GM19099 (cell line): ENCODE measurements around the gene TEX2.

Experiments
- POLR2A ChIP-seq: IDR thresholded peaks from 3 replicates; pipeline ENCODE4 v1.6.1; 2011; ENCODE audit warnings: low read depth; ENCODE audit not compliant: insufficient read length; ENCODE audit errors: extremely low read depth

The TEX2 gene

DNA sequence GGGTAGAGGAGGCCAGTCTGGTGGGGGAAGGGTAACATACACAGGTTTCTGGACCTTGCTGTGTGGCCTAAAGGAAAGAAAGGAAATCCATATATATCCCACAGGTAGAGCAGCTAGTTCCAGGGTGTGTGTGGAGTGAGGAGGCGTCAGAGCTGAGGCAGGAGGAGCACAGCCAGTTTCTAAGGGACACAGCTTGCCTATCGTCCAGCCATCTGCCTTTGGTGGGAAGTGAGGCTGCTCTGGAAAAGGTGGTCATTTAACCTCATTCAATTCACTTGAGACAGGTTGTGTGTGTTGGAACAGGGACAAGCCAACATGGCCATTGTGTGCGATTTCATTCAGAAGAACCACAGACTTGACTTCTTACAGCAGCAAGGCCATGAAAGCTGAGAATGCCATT, 96.2 kb downstream of the TEX2 start:
- no peak for TF ChIP-seq POLR2A

DNA sequence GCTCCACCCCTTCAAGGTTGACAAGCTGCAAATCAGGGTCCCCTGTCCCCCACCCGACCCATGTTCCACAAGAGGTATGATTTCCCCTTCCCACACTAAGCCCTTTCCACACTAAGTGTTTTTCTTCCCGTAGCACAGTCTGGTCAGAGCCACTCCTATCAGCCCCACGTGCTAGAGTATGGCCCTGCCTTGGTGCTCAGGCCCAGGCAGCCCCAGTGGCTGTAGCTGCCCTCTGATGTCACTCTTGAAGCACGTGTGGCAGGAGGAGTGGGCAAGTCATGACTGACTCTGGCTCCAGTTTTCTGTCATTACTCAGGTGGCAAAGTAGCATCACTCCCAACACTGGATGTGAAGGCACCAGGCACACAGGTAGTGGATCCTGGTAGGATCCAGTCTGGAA, 97.7 kb downstream of the TEX2 start:
- no peak for TF ChIP-seq POLR2A

DNA sequence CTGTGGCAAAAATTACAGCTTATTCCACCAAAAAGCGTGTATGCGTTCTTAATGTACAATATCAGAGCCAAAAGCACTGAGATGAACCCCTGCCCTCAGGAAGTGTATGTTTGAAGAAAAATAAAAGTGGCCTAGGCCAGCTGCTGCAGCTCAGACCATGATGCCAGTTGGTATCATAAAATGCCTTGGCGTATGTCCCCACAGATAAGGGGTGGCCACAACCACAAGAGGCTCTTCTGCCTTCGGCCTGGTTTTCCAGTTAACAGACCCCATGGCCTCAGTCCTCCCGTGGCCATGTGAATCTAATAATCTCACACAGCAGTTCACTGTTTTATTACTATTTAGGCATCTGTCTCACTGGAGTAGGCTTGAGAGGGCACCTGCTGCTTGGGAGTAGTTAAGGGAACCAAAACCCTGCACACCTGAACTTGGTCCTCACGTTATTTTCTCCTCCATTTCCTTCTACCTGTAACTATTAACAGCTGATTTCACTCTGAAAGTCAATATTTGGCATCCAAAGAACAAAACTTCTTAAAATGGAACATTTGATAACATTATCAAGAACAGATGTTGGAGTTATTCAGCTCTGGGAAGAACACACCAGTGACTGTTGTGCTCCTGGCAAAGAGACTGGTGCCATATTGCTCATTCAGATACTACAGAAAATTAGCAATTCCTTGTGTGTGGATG, 98.3 kb downstream of the TEX2 start:
- no peak for TF ChIP-seq POLR2A

DNA sequence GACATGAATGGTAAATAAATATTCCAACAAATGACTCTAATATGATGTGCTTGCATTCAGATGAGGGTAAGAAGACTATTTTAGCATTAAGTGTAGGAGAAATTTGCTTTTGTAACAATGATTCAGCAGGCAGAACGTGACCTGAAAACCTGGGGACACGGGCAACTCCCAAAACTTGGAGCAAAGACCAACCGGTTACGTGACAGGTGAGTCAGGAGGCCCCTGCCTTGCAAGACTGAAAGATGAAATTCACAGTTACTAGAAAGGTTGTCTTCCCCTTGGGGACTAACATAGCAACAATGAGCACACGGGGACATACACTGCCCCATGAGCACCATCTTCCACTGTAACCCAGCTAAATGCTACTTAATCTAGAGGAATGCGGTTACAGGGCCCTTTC, 99.6 kb downstream of the TEX2 start:
- TF ChIP-seq POLR2A, result no peak

DNA sequence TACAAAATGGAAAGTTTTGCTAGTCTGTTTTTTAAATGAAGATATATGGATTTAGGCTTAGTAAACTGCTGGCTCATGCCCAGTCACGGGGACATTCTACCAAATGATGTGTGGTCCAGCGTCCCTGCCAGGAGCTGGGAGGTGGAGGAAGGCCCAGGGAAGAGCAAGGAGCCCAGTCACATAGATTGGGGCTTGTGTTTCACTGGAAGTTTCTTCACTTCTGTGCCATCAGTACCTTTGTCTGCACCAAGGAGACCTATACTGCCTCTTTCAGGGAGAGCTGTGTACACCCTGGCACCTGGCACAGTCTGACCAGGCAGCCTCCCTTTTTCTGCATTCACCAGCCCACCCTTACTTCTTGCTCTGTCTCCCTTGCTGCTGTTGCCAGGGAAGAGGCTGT, 100.5 kb downstream of the TEX2 start:
- no peak for TF ChIP-seq POLR2A

DNA sequence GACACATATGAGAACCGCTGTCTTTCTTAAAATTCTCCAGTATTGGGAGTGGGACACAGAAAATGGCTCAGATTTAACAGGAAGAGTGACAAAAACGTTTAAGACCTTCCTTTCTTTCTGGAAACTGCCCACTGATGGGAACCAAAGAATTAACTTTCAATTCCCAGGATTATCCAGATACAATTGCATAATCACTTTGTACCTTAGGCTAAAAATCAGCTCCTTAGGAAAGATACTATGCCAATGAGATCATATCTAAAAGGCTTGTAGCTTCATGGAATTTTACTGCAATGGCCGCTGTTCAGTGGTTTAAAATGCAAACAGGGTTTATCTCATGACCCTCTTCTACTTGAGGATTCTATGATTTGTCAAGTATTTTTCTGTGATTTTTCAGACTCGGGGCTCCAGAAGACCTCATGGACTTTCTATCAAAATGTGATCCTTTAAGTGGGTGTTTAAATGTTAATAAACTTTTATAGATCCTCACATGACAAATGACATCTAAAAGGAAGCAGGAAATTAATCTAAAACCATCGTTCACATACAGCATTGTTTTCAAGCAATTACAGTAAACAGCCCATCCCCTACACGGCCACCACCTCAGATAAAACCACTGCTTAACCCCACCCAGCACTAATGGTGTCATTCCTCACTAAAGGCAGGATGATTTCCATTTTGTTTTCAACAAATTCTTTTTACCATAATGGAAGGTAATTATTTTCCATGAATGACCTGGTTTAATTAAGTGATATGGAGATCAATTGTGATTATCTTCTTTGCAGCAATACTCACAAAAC, 101.5 kb downstream of the TEX2 start:
- TF ChIP-seq POLR2A, result no peak

DNA sequence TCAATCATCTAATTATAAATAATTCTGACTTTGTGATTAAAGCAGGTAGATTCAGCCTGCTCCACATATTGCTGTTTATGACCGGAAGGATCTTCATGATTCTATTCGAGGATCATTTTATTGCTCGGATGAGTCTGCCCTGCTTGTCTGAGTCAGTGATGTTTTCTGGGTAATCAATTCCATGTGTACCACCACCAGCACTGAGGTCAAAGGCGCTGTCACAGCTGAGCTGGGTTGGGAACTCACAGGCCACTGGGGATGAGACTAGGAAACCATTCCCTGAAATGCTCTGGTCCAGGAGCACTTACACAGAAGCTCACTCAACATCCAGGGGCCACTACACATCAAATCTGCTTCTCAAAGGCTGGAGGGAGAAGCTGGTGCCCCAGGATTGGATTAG, 102.7 kb downstream of the TEX2 start:
- TF ChIP-seq POLR2A, result no peak

DNA sequence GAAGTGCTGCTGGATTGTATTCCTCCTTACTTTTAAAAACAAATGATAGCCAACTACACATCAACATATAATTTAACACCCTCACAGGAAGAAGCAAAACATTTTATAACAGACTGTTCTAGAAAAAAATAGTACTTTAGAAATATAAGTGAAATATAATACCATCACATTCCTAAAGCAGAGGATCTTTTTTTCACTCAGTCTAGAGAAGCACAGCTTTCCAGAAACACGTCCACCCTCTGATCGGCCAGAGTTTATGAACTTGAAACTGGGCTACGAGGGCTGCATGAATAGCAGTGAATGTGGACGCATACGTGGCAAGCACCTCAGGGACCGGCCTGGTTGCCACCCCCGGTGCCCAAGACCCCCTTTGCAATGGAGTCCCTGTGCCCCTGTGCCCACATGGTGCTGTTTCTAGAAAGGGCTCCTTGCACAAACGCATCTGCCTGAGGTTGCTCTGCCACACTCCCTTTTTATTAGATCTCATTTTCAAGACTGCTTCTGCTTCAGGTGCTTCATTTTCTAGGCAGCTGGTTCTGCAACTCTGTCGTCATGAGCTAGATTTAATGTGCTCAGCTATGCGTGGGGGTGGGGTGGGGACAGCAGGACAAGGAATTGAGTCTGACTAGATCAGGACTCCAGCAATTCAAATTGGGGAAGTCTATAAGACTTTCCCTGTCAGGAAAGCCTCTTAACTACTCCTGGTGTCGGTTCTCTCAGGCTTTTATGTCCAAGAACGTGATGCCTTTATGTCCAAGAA, 104.0 kb downstream of the TEX2 start:
- TF ChIP-seq POLR2A, result no peak

DNA sequence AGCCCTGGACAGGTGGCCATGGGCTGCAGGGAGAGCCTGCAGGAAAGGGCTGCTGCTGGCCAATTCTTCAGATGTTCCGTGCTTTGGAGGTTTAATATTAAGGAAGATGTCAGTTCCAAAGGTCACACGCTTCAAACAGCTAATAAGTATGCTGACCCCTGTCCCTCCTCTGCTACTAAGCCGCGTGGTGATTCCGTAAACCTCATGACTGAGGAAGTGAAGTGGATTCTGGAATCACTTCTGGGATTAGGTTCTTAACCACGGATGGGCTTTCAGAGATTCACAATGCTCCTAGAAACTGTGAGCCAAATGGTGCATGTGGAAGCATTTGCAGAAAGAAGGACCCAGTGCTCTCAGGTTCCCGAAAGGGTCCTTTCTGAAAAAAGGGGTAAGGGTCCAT, 104.7 kb downstream of the TEX2 start:
- TF ChIP-seq POLR2A, result no peak

DNA sequence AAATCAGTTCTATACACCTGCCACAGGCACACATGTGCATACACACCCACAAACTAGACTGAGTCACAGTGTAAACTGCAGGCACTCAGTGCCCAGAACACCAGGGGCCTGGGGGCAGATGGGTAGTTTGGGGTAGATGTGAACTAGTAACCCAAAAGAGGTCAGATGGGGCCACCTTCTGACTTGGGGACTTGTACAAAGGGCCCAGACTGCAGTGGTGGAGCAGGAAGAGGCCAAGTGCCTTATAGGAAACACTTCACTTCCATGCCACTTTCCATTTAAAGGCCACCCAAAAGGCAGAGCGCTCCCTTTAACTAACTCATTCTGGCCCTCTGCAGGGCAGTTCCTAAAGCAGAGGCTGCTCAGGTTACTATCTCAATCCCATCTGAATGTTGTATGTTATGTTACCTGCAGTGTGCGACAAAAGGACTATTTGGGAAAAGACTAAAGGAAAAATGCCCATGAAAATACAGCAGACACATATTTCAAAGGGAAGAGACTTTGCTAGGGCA, 105.3 kb downstream of the TEX2 start:
- no peak for TF ChIP-seq POLR2A

DNA sequence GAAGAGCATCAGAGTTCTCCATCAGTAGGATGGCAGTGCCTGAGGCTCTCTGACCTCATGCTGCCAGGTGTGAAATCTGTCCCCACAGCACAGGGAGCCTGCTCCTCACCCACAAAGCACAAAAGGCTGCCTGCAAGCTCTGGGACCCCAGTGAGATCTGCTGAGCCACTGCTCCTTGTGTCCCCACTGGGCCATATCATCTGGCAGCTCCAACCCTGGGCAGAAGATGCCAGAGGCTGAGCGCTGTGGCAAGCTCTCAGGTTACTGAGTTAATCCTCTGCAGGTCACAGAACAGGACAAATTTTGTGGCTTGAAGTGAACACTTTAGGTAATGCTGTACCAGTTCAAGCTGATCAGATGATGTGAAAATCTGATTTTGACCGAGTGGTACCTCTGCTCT, 106.4 kb downstream of the TEX2 start:
- no peak for TF ChIP-seq POLR2A

DNA sequence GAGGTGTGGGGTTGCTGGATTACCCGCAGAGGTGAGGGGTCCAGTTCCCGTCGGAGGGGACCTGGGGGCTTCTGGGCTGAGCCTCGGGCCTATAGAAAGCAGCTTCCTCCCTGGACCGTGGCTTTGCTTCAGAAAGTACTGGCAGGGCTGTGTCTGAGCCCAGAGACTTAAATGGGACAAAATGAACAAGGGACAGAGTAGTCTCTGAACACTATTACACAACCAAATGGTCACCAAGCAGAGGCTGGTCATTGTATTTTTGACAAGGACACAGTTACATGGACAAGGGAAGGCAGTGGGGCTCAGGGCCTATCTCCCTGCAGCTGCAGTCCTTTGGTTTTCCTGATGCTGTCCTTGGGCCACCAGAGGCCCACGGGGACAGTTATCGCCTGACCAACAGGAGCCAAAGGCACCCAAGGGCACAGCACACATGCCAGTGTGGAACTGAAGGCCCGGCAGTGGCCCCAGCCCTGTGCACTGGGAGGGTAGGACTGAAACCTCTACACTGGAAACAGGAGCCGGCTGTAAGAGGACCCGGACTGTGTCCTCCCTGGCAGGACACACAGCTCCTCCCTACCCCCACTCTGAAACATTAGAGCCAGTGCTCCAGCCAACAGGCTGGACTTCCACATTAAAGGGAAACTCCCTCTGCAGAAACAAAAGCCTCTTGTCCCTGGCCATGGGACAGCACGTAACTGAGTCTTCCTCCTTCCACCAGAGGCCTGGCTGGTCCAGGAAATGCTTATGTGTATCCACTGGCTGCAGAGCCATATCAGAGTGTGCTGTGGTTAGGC, 107.1 kb downstream of the TEX2 start:
- TF ChIP-seq POLR2A, result no peak

DNA sequence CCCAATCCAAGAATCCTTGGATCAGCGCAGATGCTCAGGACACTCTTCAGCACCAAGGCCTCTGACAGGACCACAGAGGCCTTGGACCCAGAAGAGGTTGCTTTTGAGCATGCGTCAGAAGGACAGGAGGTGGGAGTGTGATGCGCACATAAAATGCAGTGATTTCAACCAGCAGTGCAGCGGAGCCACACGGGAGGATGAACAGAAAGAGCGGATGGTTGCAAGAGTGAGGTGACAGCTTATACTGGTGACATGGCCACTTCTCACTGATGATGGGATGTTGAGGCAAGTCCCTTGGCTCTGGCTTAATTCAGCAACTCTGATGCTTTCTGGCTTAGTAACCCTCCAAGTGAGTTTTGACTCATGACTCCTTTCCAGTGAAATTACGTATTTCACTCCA, 107.9 kb downstream of the TEX2 start:
- TF ChIP-seq POLR2A, result no peak

DNA sequence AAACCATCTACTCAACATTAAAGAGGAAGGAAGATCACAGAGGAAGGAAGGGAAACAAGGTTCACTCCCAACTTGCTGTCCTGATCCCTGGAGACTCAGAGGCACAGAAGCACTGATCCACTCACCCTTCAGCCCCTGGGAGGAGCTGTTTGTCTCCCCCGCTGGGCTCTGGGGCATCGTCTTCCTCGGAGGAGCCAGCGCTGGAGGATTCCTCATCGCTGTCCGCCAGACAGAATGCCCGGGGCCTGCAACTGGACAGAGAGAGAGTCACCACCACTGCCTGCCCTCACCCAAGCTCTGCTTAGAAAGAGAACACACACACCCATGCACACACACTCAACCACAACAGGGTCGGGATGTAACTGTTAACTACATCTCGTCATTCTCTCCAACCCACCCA, 108.3 kb downstream of the TEX2 start:
- TF ChIP-seq POLR2A, result no peak

DNA sequence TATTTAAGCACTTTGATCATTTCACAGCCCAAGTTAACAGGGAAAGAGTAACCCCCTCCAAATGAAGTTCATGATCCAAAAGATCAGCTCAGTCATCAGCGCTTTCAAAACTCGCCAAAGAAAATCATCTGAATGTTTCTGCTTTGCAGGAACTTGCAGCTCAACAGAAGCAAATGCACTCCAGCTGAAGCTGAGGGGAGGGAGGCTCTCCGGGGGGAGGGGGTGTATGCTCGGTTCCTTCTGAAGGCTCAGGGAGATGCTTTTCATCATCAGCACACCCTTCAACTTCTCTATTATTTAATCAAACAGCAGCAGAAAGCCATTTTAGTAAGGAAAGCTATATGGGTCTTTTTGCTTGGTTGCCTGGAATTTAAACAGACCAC, 108.8 kb downstream of the TEX2 start:
- TF ChIP-seq POLR2A, result no peak
